Activated CD4-positive, alpha-beta T cell treated with anti-CD3 and anti-CD28 coated beads, Interleukin-2, Interleukin-4, amounts not matched to agents 100 ng/mL and 50 ng/mL, durations not matched to agents 16 hours and 8 hours (primary cell): Measurements from ENCODE around the gene ZNF652.
"Not testable (repeated sequence)": the region's sequence is repeated elsewhere in the genome, so short reads cannot be mapped to it uniquely, and the experiment has no call there.

Experiments used
- DNase-seq: peaks from one replicate; pipeline ENCODE4 v3.0.0-alpha.2; 2020; ENCODE audit warnings: low spot score

ZNF652 gene

GRCh38 chr17:49315551-49316257, 46.3 kb downstream of the ZNF652 start:
- peak; percentile 84 for DNase-seq

GRCh38 chr17:49312722-49313121, 49.3 kb downstream of the ZNF652 start:
- no peak for DNase-seq

- no peak for DNase-seq
Observed at GRCh38 chr17:49299996-49300395, 62.1 kb downstream of the ZNF652 start.

- no peak for DNase-seq
Observed at GRCh38 chr17:49298371-49298976, 63.6 kb downstream of the ZNF652 start.

GRCh38 chr17:49297141-49297540, 64.9 kb downstream of the ZNF652 start:
- no peak for DNase-seq

GRCh38 chr17:49294122-49294521, 67.9 kb downstream of the ZNF652 start:
- no peak for DNase-seq

GRCh38 chr17:49292901-49293300, 69.1 kb downstream of the ZNF652 start:
- no peak for DNase-seq

GRCh38 chr17:49291929-49292328, 70.1 kb downstream of the ZNF652 start:
- DNase-seq = no peak

- DNase-seq = peak; percentile 10
Observed at GRCh38 chr17:49290690-49291359, 71.2 kb downstream of the ZNF652 start.

- DNase-seq = no peak
Observed at GRCh38 chr17:49288388-49288787, 73.7 kb downstream of the ZNF652 start.

GRCh38 chr17:49287481-49287880, 74.6 kb downstream of the ZNF652 start:
- no peak for DNase-seq

GRCh38 chr17:49286261-49286973, 75.6 kb downstream of the ZNF652 start:
- not testable (repeated sequence) for DNase-seq

- no peak for DNase-seq
Observed at GRCh38 chr17:49285716-49286115, 76.3 kb downstream of the ZNF652 start.

- DNase-seq = no peak
Observed at GRCh38 chr17:49280918-49281317, 81.1 kb downstream of the ZNF652 start.

GRCh38 chr17:49280061-49280460, 82.0 kb downstream of the ZNF652 start:
- no peak for DNase-seq

GRCh38 chr17:49279263-49280015, 82.6 kb downstream of the ZNF652 start:
- DNase-seq = not testable (repeated sequence)

- DNase-seq = no peak
Observed at GRCh38 chr17:49278076-49278475, 84.0 kb downstream of the ZNF652 start.

- no peak for DNase-seq
Observed at GRCh38 chr17:49277638-49278037, 84.4 kb downstream of the ZNF652 start.

- not testable (repeated sequence) for DNase-seq
Observed at GRCh38 chr17:49275981-49276380, 86.1 kb downstream of the ZNF652 start.

GRCh38 chr17:49269356-49269755, 92.7 kb downstream of the ZNF652 start:
- DNase-seq = no peak

- no peak for DNase-seq
Observed at GRCh38 chr17:49267912-49268311, 94.1 kb downstream of the ZNF652 start.

- no peak for DNase-seq
Observed at GRCh38 chr17:49266233-49266632, 95.8 kb downstream of the ZNF652 start.
